GM06990 (cell line): ENCODE measurements around the gene PPP2R3B.

Experiments used
- DNase-seq: peaks from one replicate; pipeline ENCODE4 v3.0.0-alpha.2; 2011; ENCODE audit not compliant: insufficient read length; ENCODE audit errors: extremely low read depth
- H3K27me3 ChIP-seq: replicated peaks from 2 replicates; pipeline ENCODE4 v1.6.0; 2011; ENCODE audit warnings: low read length; ENCODE audit not compliant: control insufficient read depth, insufficient read depth
- H3K36me3 ChIP-seq: 2 replicates; pipeline ENCODE4 v1.5.1; 2011; ENCODE audit warnings: low read length; ENCODE audit not compliant: control insufficient read depth, insufficient read depth
- H3K4me3 ChIP-seq: replicated peaks from 2 replicates; pipeline ENCODE4 v1.5.1; 2011; ENCODE audit warnings: low read depth, mild to moderate bottlenecking, control low read depth, low read length
- CTCF ChIP-seq: IDR thresholded peaks from 2 replicates; pipeline ENCODE4 v1.5.1; 2011; ENCODE audit warnings: low read length, control low read depth, mild to moderate bottlenecking, inconsistent platforms; ENCODE audit not compliant: insufficient read depth, poor library complexity, severe bottlenecking

PPP2R3B gene

GRCh38 chrX:357693-358471 is 28.8 kb downstream of the PPP2R3B start:
- no peak for DNase-seq
- peaks cover 3% of the 10 kb centered on the region for H3K36me3 ChIP-seq
- TF ChIP-seq CTCF, result no peak
- no peak overlapping the region for H3K4me3 ChIP-seq
- no peaks in the 10 kb centered on the region for H3K27me3 ChIP-seq

GRCh38 chrX:357035-357692 is 29.5 kb downstream of the PPP2R3B start:
- H3K27me3 ChIP-seq, result no peaks in the 10 kb centered on the region
- DNase-seq, result no peak
- peaks cover 3% of the 10 kb centered on the region for H3K36me3 ChIP-seq
- no peak for TF ChIP-seq CTCF
- no peak overlapping the region for H3K4me3 ChIP-seq

GRCh38 chrX:356385-357034 is 30.2 kb downstream of the PPP2R3B start:
- no peaks in the 10 kb centered on the region for H3K27me3 ChIP-seq
- no peak for DNase-seq
- peaks cover 3% of the 10 kb centered on the region for H3K36me3 ChIP-seq
- no peak overlapping the region for H3K4me3 ChIP-seq
- no peak for TF ChIP-seq CTCF

GRCh38 chrX:355329-356050 is 31.2 kb downstream of the PPP2R3B start:
- no peaks in the 10 kb centered on the region for H3K27me3 ChIP-seq
- no peak for TF ChIP-seq CTCF
- H3K36me3 ChIP-seq, result peaks cover 2% of the 10 kb centered on the region
- H3K4me3 ChIP-seq, result no peak overlapping the region
- DNase-seq, result no peak

- Histone ChIP-seq H3K27me3 (no peaks in the 10 kb centered on the region), H3K36me3 (no peaks in the 10 kb centered on the region), H3K4me3 (no peak overlapping the region)
- DNase-seq, result no peak
- TF ChIP-seq CTCF, result no peak
Observed at GRCh38 chrX:353566-354535, 32.9 kb downstream of the PPP2R3B start.
